Umbilical cord (tissue), 1 donor: ENCODE results near the gene SMIM45.
"Not testable (repeated sequence)": the region's sequence is repeated elsewhere in the genome, so short reads cannot be mapped to it uniquely, and the experiment has no call there.

Source experiments
- DNase-seq: peaks from one replicate; pipeline ENCODE4 v3.0.0-alpha.2; 2015; ENCODE audit warnings: low spot score

SMIM45 gene

DNA sequence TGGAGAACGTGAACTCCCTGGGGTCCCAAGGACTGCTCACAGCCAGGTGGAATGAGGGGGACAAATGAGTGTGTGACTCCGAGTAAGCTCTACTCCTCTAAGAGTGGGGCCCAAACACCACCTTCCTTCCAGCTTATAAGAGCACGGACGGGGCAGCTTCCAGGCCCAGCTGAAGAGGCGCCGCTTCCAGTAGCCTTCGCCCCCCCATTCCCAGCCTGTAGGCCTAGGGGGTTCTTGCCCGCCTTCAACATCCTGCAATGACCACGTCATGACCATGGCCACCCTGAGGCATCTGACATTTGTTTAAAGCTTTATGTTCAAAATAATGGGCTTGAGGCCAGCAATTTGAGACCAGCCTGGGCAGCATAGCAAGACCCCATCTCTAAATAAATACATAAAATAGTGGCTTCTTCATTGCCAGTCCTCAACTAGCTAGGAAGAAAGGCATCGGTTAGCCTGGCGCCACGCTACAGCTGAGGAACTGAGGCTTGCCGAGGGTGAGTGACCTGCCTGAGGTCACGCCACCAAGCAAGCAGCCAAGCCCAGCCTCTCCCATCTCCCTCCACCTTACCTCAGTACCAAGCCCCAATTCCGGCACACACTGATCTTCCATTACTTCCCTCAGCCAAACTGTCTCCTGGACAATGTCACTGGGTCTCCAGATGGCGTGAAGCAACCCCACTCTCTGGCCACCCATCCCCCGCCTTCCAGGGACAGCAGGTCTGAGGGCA lies 17.5 kb upstream of the SMIM45 start:
- no peak for DNase-seq

DNA sequence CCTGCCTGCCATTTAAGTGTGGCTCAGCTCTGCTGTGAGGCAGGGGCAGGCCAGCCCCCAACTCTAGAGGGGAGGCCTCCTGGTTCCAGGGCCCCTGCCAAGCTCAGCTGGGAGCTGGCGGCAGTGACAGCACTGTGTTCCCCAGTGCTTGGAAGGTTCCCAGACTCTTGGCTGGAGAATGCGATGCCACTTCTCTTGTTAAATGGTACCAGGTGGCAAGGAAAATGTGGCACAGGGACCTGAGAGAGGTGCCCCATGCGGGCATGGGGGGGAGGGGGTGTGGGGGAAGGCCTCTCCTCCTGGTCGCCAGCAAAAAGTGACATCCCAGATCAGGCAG lies 17.0 kb upstream of the SMIM45 start:
- no peak for DNase-seq

GRCh38 chr22:41935509-41935908 lies 16.4 kb upstream of the SMIM45 start:
- no peak for DNase-seq

DNA sequence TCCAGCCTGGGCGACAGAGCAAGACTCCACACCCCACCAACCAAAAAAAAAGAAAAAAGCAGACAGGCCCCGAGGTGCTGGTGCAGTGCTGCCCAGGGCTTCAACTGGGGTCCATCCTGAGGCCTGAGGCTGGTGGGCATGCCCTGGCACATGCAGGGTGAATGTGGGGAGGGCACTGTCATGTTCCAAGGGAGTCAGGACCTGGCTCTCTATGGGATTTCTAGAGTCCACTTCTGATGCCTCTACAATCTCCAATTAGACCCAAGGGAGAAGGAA lies 15.1 kb upstream of the SMIM45 start:
- no peak for DNase-seq

DNA sequence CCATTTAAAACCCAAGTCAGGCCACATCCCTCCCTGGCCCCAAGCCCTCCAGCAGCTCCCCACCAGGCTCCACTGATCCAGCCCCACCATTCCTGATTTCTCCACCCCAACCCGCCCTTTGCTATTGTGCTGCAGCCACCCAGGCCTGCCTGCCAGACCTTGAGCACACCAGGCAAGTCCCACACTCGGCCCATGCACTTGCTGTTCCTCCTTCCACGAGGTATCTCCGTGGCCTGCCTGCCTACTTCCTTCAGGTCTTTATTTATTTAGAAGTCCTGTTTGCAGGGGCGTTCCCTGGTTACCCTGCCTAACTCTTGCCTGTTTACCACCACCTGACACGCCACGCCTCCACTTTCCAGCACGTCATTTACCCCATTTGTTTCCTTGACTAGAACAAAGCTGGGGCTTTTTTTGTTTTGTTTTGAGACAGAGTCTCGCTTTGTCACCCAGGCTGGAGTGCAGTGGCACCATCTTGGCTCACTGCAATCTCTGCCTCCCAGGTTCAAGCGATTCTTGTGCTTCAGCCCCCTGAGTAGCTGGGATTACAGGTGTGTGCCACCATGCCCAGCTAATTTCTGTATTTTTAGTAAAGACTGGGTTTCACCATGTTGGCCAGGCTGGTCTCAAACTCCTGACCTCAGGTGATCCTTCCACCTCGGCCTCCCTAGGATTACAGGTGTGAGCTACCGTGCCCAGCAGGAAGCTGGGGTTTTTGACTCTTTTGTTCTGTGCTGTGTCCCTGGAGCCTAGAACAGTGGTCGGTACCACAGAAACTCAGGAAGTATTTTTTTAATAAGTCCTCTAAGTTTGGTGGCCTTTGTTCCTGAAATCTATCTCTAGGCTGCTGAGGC lies 11.7 kb upstream of the SMIM45 start:
- no peak for DNase-seq

GRCh38 chr22:41940832-41941765 lies 10.9 kb upstream of the SMIM45 start:
- DNase-seq, result peak; percentile 88

- no peak for DNase-seq
Observed at GRCh38 chr22:41943661-41944209, 8.2 kb upstream of the SMIM45 start.

- peak; percentile 98 for DNase-seq
Observed at GRCh38 chr22:41946629-41947423, 5.1 kb upstream of the SMIM45 start, which contains the start of gene CENPM. TSS of gene CENPM (minus strand) at chr22:41947152. CDS start at chr22:41947076, 76 bp downstream.

DNA sequence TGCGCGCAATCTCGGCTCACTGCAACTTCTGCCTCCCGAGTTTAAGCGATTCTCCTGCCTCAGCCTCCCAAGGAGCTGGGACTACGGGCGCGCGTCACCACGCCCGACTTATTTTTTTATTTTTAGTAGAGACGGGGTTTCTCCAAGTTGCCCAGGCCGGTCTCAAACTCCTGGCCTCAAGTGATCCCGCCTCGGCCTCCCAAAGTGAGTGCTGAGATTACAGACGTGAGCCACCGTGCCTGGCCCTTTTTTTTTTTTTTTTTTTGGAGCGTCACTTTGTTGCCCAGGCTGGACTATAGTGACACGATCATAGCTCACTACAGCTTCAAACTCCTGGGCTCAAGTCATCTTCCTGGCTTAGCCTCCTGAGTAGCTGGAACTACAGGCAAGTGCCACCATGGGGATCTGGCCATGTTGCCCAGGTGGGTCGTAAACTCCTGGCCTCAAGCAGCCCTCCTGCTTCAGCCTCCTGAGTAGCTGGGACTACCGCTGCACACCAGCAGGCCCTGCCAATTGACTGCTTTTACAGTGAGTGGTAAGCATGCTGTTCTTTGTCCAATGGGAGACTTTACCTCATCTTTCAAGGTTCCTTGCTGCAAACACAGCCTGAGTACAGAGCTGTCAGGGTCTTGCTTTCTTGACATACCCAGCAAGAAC lies 4.4 kb upstream of the SMIM45 start:
- DNase-seq, result no peak

DNA sequence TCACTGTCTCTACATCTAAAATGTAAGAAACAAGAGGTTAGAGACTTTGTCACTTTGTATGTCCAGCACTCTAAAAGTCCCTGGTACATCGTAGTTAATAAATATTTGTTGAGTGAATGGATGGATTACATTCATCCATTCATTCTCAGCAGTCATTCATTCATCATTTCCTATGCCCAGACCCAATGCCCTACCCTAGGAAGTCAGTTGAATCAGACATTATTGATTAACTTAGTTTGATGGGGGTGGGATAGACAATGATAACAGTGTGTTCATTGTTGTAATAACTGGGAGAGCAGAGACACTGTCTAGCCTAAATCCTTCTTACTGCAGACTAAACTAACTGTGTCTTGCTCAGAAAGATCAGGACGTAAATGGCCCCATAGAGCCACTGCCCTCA lies 3.8 kb upstream of the SMIM45 start:
- no peak for DNase-seq

GRCh38 chr22:41948928-41949296 lies 3.0 kb upstream of the SMIM45 start:
- DNase-seq, result not testable (repeated sequence)

- DNase-seq, result no peak
Observed at GRCh38 chr22:41949297-41949965, 2.5 kb upstream of the SMIM45 start.

- no peak for DNase-seq
Observed at GRCh38 chr22:41952713-41953112, 763 bp downstream of the SMIM45 start.

GRCh38 chr22:41957941-41958556 lies 6.1 kb downstream of the SMIM45 start:
- DNase-seq, result no peak

GRCh38 chr22:41963453-41964111 lies 11.6 kb downstream of the SMIM45 start:
- DNase-seq, result no peak

DNA sequence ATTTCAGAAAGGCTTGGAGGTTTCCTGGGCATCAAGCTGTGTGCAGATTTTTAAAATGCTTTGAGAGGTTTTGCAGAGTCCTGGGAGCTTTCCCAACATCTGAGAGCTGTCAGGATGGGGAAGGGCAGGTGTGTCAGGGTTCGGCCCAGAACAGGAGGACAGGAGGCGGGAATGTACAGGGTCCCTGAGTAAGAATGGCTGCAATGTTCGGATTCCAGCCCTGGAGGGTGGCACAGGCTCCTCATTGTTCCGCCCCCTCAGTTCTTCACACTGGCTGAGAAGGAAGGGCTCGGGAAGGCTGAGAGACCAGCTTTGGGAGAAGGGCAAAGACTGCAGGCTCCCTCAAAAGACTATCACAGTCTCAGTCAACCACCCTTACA lies 12.2 kb downstream of the SMIM45 start:
- no peak for DNase-seq

DNA sequence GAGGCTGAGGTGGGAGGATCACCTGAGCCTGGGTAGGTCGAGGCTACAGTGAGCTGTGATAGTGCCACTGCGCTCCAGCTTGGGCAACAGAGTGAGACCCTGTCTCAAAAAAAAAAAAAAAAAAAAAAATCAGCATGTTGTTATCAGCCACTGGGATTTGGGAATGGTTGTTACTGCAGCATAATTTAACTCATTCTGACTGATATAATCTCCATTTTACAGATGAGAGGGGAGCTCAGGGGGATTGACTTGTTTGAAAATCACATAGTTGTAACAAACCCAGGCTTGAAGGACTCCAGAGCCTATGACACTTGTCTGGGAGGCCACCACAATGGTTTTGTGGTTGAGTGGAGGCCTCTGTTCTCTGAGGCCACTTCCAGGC lies 14.3 kb downstream of the SMIM45 start:
- DNase-seq, result no peak

- peak; percentile 91 for DNase-seq
Observed at GRCh38 chr22:41966607-41967240, 14.8 kb downstream of the SMIM45 start.

- DNase-seq, result no peak
Observed at GRCh38 chr22:41968601-41969000, 16.7 kb downstream of the SMIM45 start.
